GM19238 (cell line): ENCODE results near the gene PRAMEF33.
A peak's percentile ranks its signal among the peaks of the same experiment; 100 is the strongest.
"Not testable (repeated sequence)": the region's sequence is repeated elsewhere in the genome, so short reads cannot be mapped to it uniquely, and the experiment has no call there.

Experiments
- DNase-seq: peaks from one replicate; pipeline ENCODE4 v3.0.0; 2011; ENCODE audit warnings: low spot score; ENCODE audit not compliant: insufficient read length

Gene PRAMEF33

GRCh38 chr1:13303239-13303638 lies at the start of gene PRAMEF33:
PRAMEF33 (plus strand) TSS chr1:13303539; CDS start chr1:13305955, 2,416 bp downstream.
- not testable (repeated sequence) for DNase-seq

- not testable (repeated sequence) for DNase-seq
Observed at GRCh38 chr1:13253898-13254297, 49.4 kb upstream of the PRAMEF33 start, which contains the start of gene PRAMEF5. PRAMEF5 (plus strand) TSS chr1:13254198; CDS start chr1:13259269, 5,071 bp downstream.

- DNase-seq, result not testable (repeated sequence)
Observed at GRCh38 chr1:13265124-13265523, 38.2 kb upstream of the PRAMEF33 start.

DNA sequence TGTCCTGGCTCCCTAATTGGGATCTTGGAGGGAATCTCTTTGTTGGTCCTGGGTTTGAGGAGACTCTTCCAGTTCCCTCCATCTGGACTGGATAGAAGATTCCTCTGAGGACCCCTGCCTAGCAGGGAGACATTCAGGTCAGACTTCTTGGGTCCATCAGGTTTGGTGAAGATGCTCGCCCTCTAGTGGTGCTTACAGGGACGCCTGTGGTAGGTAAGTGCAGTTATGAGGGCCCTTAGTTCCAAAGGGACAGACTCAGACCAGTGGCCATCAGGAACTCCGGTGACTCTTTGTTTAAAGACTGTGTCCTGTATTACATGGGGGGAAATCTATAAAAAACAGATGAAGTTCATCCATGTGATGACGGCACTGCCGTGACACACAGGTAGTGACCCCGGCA lies 26.3 kb upstream of the PRAMEF33 start:
- not testable (repeated sequence) for DNase-seq

- DNase-seq, result not testable (repeated sequence)
Observed at GRCh38 chr1:13279617-13280016, 23.7 kb upstream of the PRAMEF33 start.

GRCh38 chr1:13285037-13285436 lies 18.3 kb upstream of the PRAMEF33 start, which contains the start of gene PRAMEF8:
PRAMEF8 (minus strand) TSS chr1:13285137; CDS start chr1:13284091, 1,046 bp downstream.
- DNase-seq, result not testable (repeated sequence)

- DNase-seq, result not testable (repeated sequence)
Observed at GRCh38 chr1:13289030-13289429, 14.3 kb upstream of the PRAMEF33 start.

DNA sequence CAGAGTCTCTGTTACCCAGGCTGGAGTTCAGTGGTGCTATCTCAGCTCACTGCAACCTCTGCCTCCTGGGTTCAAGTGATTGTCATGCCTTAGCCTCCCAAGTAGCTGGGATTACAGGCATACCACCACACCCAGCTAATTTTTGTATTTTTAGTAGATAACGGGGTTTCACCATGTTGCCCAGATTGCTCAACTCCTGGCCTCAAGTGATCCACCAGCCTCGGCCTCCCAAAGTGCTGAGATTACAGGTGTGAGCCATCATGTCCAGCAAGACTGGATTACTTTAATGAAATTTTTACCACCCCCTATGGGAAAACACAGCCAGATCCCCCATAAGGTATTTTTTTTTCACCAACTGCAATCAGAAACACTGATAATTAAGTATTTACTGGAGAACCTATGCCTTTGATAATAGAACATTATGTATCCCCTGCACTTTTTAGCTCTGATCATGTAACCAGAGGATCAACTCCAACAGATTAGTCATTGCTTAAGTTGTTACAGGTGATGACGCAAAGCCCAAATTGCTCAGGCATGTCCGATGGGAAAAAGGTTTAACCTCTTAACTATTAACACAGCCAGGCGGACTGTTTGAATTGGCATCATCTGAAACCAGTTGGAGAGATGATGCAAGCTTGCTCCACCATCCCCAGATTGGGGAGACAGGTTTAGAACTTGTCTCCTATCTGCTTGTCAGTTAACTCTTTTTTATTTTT lies 6.0 kb upstream of the PRAMEF33 start:
- not testable (repeated sequence) for DNase-seq

- DNase-seq, result not testable (repeated sequence)
Observed at GRCh38 chr1:13298699-13299098, 4.6 kb upstream of the PRAMEF33 start.

DNA sequence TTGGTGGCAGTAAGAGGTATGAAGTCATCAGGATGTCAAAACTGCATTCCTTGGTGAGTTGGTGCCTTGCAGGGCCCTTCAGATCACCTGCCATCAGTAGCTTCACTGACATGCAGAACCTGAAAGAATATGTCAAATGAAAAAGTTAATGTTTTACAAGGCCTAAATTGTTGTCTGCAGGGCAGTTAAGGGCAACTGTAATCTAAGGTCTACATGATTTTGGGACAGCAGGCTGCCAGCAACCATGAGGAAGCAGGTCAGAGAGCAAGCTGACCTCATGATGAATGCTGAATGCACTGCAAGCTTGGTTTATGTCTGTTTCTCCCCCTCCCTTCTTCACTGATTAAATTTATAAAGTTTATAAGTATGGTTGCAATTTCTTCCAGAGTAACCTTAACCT lies 1.1 kb upstream of the PRAMEF33 start:
- not testable (repeated sequence) for DNase-seq

DNA sequence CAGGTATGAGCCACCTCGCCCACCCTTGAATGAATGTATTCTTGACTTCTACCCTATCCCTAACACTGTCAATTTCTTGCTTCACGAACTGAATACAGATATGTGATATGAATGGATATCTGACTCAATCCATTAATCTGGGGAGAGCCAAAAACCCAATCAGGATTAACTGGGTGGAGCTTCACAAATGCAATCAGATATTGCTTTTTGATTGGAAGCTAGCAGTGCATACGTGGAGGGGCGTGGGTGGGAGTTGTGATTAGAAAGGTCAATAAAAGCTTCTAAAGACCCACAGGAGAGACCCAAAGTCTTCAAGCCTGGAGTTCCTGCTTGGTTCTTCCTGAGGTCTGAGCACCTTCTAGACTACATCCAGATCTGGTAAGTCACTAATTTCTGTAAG lies 11.9 kb downstream of the PRAMEF33 start, which contains the start of gene PRAMEF15:
Gene PRAMEF15, plus strand, starts transcription at position 301 of the 400 bp plus-strand sequence. CDS start 2,827 bp downstream, outside the sequence.
- DNase-seq, result not testable (repeated sequence)

DNA sequence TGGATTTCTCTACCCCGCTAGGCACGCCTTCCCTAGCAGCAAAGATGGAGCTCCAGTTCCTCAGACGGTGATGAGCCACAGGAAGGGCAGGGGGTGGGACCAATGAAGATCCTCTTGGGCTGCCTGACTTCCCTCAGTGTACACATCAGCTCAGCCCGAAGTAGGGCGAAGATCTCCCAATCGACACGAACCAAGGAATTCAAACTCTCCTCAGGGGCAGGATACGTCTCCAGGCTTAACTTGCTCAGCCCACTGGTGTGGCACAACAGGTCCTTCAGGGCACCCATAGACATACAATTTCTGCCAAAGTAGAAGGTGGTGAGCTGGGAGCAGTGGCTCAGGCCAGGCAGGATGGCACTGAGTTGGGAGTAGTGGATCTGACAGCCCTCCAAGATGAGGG lies 39.2 kb downstream of the PRAMEF33 start:
- not testable (repeated sequence) for DNase-seq

- DNase-seq, result not testable (repeated sequence)
Observed at GRCh38 chr1:13347034-13347433, 43.7 kb downstream of the PRAMEF33 start, which contains the start of gene PRAMEF14. PRAMEF14 (minus strand) TSS chr1:13347134; CDS start chr1:13345314, 1,820 bp downstream.

DNA sequence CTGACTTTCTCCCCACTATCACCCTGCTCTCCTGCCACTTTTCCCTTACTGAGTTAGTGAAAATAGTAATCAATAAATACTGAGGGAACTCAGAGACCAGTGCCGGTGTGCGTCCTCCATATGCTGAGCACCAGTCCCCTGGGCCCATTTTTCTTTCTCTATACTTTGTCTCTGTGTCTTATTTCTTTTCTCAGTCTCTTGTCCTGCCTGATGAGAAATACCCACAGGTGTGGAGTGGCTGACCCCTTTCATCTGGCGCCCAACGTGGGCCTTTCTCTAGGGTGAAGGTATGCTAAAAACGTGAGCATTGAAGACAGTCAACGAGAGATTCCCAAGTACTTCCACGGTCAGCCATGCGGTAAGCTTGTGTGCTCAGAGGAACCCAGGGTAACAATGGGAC lies 50.1 kb downstream of the PRAMEF33 start:
- DNase-seq, result not testable (repeated sequence)

DNA sequence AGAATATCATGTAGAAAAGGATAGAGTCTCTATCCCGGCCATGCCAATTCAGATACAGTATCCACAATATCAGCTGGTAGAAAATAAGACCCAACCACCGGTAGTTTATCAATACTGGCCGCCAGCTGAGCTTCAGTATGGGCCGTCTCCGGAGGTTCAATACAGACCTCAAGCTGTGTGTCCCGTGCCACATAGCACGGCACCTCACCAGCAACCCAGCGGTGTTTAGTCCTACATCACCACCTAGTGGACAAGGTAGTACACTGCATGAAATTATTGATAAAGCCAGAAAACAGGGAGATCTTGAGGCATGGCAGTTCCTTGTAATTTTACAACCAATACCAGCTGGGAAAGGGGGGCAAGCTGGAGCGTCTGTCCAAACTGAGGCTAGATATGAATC lies 51.1 kb downstream of the PRAMEF33 start:
- not testable (repeated sequence) for DNase-seq

GRCh38 chr1:13356774-13357173 lies 53.4 kb downstream of the PRAMEF33 start:
- peak; percentile 5 for DNase-seq
